Activated effector memory CD4-positive, alpha-beta T cell treated with Interleukin-2 at 50 U/mL for 16 hours (primary cell): Measurements from ENCODE around the gene PA2G4.
"Not testable (repeated sequence)": the region's sequence is repeated elsewhere in the genome, so short reads cannot be mapped to it uniquely, and the experiment has no call there.

ENCODE experiments used
- DNase-seq: peaks from one replicate; pipeline ENCODE4 v3.0.0-alpha.2; 2020

Gene PA2G4

DNA sequence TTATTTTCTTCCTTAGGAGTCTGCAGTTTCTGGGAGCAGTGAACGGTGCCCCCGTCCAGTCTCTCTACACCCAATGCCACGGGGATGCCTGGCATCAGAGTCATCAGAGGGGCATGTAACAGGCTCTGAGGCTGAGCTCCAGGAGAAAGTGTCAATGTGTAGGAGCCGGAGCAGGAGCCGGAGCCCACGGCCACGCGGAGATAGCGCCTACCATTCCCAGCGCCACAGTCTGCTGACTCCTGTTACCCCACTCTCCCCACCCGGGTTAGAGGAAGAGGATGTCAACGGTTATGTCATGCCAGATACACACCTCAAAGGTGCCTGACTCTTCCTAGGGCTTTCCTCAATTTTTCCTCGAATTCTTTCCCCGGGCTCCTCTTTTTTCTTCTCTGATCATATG, 3.3 kb upstream of the PA2G4 start:
- DNase-seq, result no peak

DNA sequence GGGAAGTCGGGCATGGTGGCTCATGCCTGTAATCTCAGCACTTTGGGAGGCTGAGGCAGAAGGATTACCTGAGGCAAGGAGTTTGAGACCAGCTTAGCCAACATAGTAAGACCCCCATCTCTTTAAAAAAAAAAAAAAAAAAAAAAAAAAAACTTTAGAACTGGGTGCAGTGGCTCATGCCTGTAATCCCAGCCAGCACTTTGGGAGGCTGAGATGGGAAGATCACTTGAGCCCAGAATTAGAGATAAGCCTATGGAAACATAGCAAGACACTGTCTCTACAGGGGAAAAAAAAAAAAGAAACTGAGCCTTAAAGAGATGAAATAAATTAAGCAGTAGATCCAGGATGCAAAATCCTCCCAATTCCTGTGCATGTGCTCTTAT, 1.7 kb upstream of the PA2G4 start:
- no peak for DNase-seq

DNA sequence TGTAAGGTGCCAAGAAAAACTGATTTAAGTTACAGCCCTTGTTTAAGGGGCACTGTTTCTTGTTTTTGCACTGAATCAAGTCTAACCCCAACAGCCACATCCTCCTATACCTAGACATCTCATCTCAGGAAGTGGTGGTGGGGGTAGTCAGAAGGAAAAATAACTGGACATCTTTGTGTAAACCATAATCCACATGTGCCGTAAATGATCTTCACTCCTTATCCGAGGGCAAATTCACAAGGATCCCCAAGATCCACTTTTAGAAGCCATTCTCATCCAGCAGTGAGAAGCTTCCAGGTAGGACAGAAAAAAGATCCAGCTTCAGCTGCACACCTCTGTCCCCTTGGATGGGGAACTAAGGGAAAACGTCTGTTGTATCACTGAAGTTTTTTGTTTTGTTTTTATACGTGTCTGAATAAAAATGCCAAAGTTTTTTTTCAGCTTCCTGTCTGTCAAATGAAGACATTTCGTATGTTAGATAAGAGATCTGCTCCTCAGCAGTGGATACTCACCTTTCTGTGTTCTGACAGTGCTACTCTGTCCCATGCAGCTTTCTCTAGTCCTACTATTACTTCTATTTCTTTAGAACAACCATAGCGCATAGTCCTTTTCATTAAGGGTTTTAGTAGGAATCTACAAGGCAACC, 1.2 kb upstream of the PA2G4 start:
- DNase-seq, result no peak

DNA sequence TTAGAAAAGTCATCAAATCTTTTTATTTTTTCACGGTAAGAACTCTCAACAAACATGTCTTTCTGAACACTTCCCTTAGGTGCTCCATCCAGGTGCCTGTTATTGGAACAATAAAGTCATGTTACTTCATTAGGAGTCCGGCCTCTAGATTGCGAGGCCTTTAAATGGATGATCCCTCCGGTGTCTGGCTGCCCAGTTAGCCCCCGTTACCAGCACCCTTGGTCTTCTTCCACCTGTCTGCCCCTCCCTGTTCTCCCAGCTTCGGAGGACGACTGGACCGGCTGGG, 593 bp upstream of the PA2G4 start:
- DNase-seq, result no peak

DNA sequence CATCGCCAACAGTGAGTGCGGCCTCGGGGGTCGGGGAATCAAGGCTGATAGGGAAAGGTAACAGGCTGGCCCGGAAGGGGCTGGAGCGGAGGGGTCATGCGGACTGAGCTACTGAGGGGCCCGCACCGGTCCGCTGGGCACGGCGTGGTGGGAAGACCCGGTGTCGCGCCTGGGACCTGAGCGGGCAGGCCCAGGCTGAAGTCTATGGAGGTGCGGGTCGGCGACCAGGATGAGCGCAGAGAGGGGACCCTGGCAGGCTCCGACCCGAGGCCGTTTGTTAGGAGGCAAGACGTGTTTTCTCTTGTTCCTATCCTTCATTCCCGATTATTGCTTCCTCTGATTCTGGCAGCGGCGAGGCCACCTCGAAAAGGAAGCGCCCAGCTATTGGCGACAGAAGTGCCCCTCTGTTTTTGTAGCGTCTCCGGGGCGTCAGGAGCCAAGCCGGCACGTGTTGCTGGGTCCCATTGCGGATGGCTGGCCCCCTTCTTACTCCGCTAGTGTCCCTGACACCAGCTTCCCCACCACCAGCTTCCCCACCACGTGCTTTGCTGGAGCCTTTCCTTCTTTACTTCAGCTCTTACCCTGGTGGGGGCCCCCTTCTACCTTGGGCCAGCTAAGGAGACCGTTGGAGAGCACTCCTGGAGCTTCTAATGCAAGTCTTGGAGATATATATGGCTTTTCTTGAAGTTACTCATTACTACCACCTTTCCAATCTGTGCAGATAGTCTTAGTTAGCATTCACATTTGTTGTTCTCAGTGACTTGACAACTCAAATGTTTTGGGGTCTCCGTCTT, 653 bp downstream of the PA2G4 start:
- peak; percentile 4 for DNase-seq

DNA sequence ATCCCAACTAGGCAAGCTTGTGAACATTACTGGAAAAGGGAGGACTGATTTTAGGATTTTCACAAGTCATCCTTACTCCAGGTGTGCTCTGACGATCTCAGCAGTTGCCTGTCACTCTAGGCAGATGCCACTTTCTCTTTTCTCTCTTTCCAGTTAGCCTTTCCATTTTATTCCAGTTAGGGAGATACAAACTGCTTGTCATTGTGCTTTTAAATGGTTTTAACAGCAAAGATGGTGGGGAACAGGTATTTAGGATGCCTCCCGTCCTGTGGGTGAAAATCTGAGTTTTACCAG, 1.2 kb downstream of the PA2G4 start:
- no peak for DNase-seq

DNA sequence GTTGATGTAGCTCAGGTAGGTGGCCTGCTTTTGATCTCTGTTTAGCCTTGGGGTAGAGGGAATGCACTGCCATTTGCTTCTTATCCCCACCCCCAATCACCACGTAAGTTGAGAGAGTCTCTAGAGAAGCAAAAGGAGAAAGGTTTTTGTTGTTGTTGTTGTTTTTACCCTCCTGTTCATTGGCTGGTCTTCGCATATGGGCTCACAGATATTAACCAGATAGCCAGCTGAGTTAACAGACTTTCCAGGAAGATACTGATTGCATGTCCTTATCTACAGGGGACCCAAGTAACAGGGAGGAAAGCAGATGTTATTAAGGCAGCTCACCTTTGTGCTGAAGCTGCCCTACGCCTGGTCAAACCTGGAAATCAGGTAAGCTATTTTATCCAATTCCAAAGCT, 2.9 kb downstream of the PA2G4 start:
- no peak for DNase-seq

DNA sequence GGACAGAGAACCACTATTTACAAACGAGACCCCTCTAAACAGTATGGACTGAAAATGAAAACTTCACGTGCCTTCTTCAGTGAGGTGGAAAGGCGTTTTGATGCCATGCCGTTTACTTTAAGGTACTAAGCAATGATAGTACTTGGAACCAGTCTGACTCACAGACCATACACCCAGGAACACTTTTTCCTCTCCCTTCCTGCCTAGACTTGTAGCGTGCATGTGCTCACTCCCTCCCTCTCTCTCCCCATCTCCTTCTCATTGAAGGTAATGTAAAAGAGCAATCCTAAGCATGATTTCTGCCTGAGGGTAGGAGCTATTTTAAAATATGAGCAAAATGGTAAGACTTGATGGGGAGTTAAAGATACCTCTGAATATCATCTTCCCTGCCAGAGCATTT, 6.2 kb downstream of the PA2G4 start:
- no peak for DNase-seq

DNA sequence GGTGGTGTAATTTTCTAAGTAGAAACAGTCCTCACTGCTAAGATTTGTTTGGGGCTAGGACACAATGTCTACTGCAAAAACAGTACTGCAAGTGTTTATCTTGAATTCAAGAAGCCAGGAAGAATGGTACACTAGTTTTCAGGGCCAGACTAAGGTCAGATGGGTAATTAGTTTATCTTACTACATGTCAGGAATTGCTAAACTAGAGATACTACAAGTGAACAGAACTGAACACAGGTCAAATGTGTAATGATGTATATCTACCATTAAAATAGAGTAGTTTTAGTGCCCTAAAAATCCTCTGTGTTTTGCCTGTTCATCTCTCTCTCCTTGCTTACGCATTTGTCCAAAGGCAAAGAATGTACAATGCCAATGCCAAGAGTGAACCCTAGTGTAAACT, 9.7 kb downstream of the PA2G4 start:
- DNase-seq, result no peak

DNA sequence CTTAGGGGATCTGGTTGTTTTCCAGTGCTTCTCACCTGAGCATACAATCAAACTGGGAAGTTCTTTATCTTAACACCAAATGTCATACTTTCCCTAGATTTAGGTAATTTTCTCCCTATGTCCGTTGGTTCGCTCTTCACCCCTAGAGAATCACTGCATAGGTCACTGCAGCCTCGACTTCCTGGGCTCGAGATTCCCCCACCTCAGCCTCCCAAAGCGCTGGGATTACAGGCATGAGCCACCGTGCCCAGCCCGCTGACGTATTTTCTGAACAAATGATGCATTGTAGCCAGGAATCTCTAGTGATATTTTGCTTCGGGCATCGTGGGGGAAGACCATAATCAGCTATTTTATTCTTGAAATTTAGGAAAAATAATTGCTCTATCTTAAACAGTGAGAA, 11.0 kb downstream of the PA2G4 start:
- DNase-seq, result no peak

DNA sequence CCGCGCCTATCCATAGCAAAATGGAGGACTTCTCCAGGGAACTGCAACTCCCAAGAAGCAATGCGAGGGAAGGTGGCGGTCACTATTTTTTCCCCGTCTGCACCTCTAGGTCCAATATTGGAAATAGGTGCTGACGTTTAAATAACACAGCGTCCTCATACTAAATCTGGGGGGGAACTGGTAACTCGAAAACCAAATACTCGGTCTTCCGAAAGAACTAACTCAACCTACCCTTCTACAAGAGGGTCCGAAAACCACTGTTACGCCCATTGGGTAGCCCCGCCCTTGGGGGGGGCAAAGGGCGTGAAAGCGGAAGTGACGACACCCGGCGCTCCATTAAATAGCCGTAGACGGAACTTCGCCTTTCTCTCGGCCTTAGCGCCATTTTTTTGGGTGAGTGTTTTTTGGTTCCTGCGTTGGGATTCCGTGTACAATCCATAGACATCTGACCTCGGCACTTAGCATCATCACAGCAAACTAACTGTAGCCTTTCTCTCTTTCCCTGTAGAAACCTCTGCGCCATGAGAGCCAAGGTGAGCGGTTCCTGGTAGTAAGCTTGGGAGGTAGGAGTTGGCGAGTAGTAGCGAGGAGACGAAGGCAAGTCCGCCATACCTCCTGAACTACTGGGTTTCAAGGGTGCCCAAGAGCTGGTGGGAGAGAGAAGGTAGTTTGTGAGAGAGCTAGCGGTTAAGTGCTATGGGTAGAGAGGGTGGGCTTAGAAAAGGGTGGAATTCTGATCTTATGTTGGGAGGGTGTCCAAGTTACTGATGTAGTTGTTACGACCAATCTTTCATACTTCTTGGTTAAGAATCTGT, 12.1 kb downstream of the PA2G4 start, which contains the start of gene RPL41:
RPL41 (plus strand) TSS at position 367 of the 815 bp plus-strand sequence.
- DNase-seq, result peak; percentile 90

DNA sequence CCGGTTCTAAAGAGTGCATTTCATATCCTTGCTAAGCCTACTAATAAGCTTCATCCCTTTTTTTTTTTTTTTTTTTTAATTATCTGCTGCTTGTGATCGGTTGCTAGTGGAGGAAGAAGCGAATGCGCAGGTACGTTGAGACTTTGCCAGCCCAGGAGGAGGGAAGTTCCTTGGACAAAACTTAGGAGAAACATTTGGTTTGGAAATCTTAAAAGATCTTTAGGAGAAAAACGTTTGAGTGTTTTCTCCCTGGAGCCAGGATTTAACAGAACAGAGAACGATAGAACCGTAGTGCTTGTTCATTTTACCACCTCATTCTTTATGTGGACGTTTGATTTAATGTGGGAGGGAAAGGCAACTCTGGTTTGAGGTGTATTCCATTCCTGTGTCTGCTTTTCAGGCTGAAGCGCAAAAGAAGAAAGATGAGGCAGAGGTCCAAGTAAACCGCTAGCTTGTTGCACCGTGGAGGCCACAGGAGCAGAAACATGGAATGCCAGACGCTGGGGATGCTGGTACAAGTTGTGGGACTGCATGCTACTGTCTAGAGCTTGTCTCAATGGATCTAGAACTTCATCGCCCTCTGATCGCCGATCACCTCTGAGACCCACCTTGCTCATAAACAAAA, 12.8 kb downstream of the PA2G4 start:
- DNase-seq, result not testable (repeated sequence)

DNA sequence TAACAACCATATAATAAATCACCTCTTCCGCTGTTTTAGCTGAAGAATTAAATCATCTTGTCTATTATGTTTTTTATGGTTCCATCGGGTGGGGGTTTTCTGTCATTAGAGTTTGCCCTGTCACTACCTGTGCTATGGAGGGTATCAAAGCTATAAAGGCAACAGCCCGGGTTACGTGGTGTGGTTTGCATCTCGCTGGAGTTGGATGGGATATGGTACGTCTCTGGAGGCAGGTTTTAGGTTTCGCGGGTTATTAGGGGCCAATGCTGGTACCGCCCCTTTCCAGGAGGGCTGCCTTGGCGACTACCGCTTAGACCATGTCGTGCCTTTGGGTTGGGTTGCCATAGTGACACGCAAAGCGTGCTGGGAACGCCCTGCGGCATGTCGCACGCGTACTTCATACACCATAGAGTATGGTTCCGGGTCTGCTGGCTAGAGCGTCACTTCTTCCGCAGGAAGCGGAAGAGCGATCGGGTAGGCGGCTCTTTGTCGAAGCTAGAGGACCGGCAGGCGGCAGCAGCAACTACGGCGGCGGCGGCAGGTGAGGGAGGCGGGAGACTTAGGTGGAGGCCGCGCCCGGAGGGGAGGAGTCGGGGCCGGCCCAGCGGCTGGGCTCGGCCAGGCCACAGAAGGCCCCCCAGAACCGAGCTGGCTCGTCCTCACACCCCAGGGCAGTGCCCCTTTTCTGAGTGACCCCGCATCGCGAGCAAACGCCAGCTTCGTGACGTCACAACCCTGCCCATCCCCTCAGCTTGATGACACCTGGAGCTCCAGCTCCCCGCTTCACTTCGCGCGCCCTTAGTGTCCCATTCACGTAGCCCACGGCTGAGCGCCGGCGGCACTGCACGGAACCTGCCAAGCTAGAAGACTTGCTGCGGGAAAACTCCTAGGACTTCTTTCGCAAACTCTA, 13.7 kb downstream of the PA2G4 start, which contains the start of gene ZC3H10:
ZC3H10 (plus strand) TSS at position 489 of the 910 bp plus-strand sequence. CDS start 2,297 bp downstream, outside the sequence.
- DNase-seq, result peak; percentile 94

DNA sequence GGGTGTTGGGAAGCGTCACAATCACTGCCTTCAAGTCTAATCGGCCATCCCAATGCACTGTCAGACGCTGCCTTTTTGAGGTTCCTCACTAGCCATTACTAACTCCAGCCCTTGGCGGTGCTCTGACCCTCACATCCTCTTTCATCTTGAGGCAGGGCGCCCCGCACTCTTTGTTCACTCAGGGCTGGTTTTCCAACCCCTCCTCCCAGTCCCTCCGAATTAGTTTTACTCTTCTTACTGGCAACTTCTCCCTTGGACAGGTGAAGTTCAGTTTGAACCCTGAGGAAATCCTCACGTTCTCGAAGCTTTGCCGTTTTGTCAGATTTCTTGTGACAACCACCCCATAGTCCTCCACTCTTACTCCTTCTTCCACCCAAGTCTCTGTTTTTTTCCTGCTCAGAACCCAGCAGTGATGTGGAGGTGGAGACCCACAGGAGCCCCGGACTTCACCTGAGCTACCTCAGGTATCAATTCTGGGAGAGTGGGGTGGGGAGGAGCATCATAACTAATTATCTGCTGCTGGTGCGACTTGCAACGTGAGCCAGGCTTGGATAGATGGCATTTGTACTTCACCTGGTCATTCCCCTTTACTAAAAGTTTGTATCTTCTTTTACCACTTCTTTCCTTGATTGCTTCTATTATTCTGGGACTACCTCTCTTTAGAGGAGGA, 14.5 kb downstream of the PA2G4 start:
- DNase-seq, result no peak

DNA sequence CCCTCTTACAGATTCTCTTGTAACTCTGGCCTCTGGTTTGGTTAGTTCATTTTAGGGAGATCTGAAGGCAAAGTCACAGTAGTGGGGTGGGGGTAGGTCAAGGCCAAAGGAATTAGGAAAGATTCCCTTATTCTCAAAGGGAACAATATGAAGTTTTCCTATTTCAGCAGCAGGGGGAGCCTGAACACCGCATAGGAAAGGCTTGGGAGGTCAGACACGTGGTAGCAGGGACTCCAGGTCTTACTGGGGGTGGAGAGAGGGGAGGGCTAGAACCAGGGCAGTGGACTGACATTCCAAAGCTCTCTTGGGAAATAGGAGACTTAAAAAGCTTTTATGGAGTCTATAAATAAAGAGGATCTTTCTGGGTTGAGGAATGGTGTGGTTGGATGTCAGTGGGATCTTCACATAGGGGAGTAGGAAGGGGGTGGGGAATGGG, 15.0 kb downstream of the PA2G4 start:
- peak; percentile 37 for DNase-seq

DNA sequence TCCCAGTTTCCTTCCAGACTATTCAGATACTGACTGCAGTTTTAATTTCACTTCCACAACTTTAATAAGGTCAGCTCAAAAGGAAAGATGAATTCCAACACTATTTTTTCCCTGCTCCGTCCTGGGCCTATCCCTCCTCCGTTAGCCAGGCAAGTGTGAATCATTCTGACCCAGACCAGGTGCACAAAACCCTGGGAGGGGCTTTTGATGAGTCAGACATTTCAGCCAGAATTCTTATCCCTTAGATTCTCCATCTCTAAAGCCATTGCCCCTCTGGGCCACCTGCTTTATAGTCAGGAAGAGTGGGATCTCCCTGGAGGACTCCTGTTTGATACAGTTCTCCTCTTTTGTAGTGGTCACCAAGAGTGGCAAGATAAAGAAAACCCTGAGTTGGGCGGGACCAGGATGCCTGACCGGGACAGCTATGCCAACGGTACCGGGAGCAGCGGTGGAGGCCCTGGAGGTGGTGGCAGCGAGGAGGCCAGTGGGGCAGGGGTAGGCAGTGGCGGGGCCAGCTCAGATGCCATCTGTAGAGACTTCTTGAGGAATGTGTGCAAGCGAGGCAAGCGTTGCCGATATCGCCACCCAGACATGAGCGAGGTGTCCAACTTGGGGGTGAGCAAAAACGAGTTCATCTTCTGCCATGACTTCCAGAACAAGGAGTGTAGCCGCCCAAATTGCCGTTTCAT, 15.9 kb downstream of the PA2G4 start:
- DNase-seq, result no peak

DNA sequence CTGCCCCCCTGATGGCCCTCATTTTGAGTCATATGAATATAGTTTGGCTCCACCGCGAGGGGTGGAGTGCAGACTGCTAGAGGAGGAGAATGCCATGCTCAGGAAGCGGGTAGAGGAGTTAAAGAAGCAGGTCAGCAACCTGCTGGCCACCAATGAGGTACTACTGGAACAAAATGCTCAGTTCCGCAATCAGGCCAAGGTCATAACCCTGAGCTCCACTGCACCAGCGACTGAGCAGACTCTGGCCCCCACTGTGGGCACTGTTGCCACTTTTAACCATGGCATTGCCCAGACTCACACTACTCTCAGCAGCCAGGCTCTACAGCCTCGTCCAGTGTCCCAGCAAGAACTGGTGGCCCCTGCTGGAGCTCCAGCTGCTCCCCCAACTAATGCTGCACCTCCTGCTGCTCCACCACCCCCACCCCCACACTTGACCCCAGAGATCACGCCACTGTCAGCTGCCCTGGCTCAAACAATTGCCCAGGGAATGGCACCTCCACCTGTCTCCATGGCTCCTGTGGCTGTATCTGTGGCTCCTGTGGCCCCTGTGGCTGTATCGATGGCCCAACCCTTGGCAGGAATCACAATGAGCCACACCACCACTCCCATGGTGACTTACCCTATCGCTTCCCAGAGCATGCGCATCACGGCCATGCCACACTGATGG, 17.0 kb downstream of the PA2G4 start:
- DNase-seq, result no peak

DNA sequence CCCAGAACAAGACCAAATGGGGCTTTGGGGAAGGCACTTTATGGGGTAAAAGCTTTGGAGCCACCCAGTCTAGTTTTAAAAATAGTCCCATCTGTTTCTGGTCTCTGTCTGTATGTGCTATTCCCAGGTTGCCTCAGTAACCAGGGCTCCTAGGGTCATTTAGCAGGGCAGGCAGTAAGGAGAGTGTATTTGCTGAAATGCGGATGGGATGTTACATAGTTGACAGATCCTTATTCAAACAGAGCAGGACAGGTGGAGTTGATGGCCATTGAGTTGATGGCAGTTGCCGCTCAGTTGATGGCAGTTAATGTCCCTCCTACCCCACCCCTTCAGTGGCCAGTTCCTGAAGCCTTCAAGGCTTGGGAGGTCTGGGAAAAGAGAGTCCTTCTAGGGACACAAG, 18.3 kb downstream of the PA2G4 start:
- DNase-seq, result no peak

DNA sequence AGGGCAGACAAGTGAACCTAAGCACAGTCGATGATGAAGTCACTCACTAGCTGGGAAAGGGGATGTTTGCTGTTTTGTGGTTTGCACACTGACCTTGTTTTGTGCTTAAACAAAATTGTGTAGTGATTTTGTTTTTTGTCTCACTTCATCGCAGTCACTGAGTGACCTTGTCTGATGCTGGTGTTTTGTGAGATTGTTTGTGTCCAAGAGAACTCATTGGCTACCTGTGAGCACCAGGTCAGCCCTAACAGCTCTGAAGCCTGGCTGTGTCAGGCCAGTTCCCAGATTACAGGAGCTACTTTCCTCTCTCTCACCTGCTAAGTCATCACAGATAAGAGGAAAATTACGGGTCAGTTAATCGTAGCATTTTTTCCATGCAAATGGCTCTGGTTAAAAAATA, 19.8 kb downstream of the PA2G4 start:
- no peak for DNase-seq

DNA sequence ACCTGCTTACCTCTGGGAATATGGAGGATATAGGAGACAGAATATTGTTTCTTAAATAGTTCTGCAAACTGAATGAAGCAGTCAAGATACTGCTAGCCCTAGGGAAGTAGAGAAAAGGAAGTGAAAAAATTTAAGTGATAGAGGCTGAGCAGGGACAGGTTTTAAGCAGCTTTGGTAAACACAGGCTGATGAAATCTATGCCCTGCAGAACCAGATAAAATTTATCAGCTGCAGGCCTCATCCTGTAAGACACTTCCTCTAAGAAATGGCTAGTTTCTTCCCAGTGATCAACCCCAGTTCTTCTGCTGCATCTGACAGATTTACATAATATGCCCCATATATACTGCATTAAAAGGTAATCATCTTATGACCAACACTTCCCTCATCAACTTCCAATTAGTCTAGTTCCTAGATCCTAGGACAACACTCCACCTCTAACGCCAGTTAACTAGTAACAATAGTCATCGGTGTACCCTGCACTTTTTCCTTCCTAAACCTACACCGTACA, 22.4 kb downstream of the PA2G4 start:
- DNase-seq, result no peak
